Endothelial cell (in vitro differentiated cells): Measurements from ENCODE around the gene C3AR1. TPM values are rescaled to one million over a fixed set of nuclear protein-coding genes. Genes with fewer than 3 reads are reported as not detected.
A peak's percentile ranks its signal among the peaks of the same experiment; 100 is the strongest.

ENCODE experiments used
- DNase-seq: peaks from one replicate; pipeline ENCODE4 v3.0.0; 2021; ENCODE audit warnings: low spot score
- H3K27ac Mint-ChIP-seq: one replicate; pipeline ENCODE4 v1.8.0; 2021; ENCODE audit warnings: mixed read lengths, inconsistent platforms; ENCODE audit not compliant: unreplicated experiment
- H3K27me3 Mint-ChIP-seq: one replicate; pipeline ENCODE4 v1.8.0; 2021; ENCODE audit warnings: mild to moderate bottlenecking, moderate library complexity, mixed read lengths, inconsistent platforms; ENCODE audit not compliant: unreplicated experiment
- H3K36me3 Mint-ChIP-seq: one replicate; pipeline ENCODE4 v1.8.0; 2021; ENCODE audit warnings: mild to moderate bottlenecking, low read depth, mixed read lengths, inconsistent platforms; ENCODE audit not compliant: unreplicated experiment
- H3K4me1 Mint-ChIP-seq: one replicate; pipeline ENCODE4 v1.8.0; 2021; ENCODE audit warnings: mild to moderate bottlenecking, mixed read lengths, inconsistent platforms; ENCODE audit not compliant: unreplicated experiment
- H3K4me3 Mint-ChIP-seq: one replicate; pipeline ENCODE4 v1.8.0; 2021; ENCODE audit warnings: mild to moderate bottlenecking, mixed read lengths, inconsistent platforms; ENCODE audit not compliant: unreplicated experiment
- H3K9me3 Mint-ChIP-seq: one replicate; pipeline ENCODE4 v1.8.0; 2021; ENCODE audit warnings: mixed read lengths, inconsistent platforms; ENCODE audit not compliant: unreplicated experiment
- CTCF ChIP-seq: fragments of 200-600 bp; sonication (generic); IDR thresholded peaks from one replicate; pipeline ENCODE4 v1.5.0; 2021; ENCODE audit warnings: antibody characterized with exemption; ENCODE audit not compliant: unreplicated experiment
- total RNA-seq: library from RNA; stranded (reverse); fragmentation: NEBNext Ultra II Directional; extraction: Animal tissue kit (Norgen Biotek cat#: 25700); gene quantifications from one replicate; pipeline ENCODE4 v1.2.1, GENCODE V29; 2021; ENCODE audit not compliant: unreplicated experiment

Gene C3AR1
- total RNA-seq, 1 donor from 2014 or later, result 0.49 TPM

DNA sequence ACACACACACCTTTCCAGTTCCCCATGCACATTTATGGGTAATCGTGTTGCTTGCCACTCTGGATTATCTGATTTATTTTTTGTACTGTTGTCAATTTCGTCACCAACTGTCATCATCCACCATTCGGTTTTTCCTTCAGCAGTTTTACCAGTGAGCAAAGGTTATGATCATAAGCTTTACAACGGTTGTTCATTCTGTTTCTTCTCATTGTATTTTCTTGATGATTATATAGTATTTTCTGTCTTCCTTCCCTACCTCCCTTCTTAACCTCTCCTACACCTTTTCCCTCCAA is 16.6 kb upstream of the C3AR1 start:
- peaks cover 3% of the 10 kb centered on the region for H3K27me3 Mint-ChIP-seq
- no peaks in the 10 kb centered on the region for H3K36me3 Mint-ChIP-seq
- no peaks in the 10 kb centered on the region for H3K9me3 Mint-ChIP-seq
- peaks cover 19% of the 10 kb centered on the region for H3K4me1 Mint-ChIP-seq
- peak overlapping the region; percentile 70 for H3K27ac Mint-ChIP-seq
- no peak for TF ChIP-seq CTCF
- no peak for DNase-seq
- peak overlapping the region; percentile 99 for H3K4me3 Mint-ChIP-seq

DNA sequence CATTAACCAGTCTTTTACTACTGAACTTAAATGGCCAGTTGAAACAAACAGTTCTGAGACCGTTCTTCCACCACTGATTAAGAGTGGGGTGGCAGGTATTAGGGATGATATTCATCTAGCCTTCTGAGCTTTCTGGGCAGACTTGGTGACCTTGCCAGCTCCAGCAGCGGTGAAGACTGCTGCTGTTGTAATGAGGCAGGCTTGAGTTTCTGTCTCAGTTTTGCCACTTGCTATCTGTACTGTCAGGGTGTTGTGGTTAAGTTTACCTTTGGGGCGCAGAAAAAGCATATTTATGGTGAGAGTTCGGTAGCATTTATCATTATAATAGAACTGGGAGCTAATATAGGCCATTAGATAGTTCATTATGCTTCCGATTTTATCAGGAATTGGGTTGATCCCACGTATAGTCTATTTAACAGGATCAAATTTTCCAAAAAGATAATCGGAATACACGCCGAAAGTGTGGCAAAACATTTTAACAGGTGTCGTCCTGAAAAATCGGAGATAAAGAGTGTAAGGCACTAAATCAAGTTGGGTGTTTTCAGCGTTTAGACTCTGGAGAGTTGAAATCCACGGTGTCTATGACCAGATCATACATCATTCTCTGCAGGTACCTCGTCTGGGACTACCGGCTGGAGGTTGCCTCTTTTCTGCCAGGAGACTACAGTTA is 15.2 kb upstream of the C3AR1 start:
- Mint-ChIP-seq H3K36me3 (no peaks in the 10 kb centered on the region), H3K4me1 (peaks cover 25% of the 10 kb centered on the region), H3K4me3 (peak overlapping the region; percentile 99), H3K9me3 (no peaks in the 10 kb centered on the region), H3K27ac (peak overlapping the region; percentile 70), H3K27me3 (peaks cover 3% of the 10 kb centered on the region)
- no peak for DNase-seq
- TF ChIP-seq CTCF, result no peak

- H3K36me3 Mint-ChIP-seq, result no peaks in the 10 kb centered on the region
- TF ChIP-seq CTCF, result no peak
- H3K27ac Mint-ChIP-seq, result no peak overlapping the region
- peaks cover 3% of the 10 kb centered on the region for H3K27me3 Mint-ChIP-seq
- H3K9me3 Mint-ChIP-seq, result no peaks in the 10 kb centered on the region
- no peak for DNase-seq
- peaks cover 25% of the 10 kb centered on the region for H3K4me1 Mint-ChIP-seq
- H3K4me3 Mint-ChIP-seq, result no peak overlapping the region
Observed at GRCh38 chr12:8080120-8080519, 14.0 kb upstream of the C3AR1 start.

GRCh38 chr12:8078916-8079315 is 12.8 kb upstream of the C3AR1 start:
- no peaks in the 10 kb centered on the region for H3K9me3 Mint-ChIP-seq
- no peak for DNase-seq
- peaks cover 3% of the 10 kb centered on the region for H3K27me3 Mint-ChIP-seq
- TF ChIP-seq CTCF, result no peak
- H3K27ac Mint-ChIP-seq, result no peak overlapping the region
- H3K4me1 Mint-ChIP-seq, result peaks cover 22% of the 10 kb centered on the region
- H3K36me3 Mint-ChIP-seq, result no peaks in the 10 kb centered on the region
- H3K4me3 Mint-ChIP-seq, result no peak overlapping the region

GRCh38 chr12:8078398-8078797 is 12.2 kb upstream of the C3AR1 start:
- H3K4me3 Mint-ChIP-seq, result no peak overlapping the region
- no peak overlapping the region for H3K27ac Mint-ChIP-seq
- peak; percentile 54 for DNase-seq

More at GRCh38 chr12:8078398-8078797, 12.2 kb upstream of the C3AR1 start:
- peaks cover 22% of the 10 kb centered on the region for H3K4me1 Mint-ChIP-seq
- H3K36me3 Mint-ChIP-seq, result no peaks in the 10 kb centered on the region
- H3K27me3 Mint-ChIP-seq, result peaks cover 3% of the 10 kb centered on the region
- H3K9me3 Mint-ChIP-seq, result no peaks in the 10 kb centered on the region
- peak; percentile 67 for TF ChIP-seq CTCF
